ENCODE measurements around the gene CHST5. TPM values are rescaled to one million over a fixed set of nuclear protein-coding genes. Genes with fewer than 3 reads are reported as not detected.

CHST5 gene
- total and polyA plus RNA-seq, 2 donors (not counting 3 experiments of a cell fraction or from before 2014, with no cell fraction given): 0.23 to 0.29 TPM

DNA sequence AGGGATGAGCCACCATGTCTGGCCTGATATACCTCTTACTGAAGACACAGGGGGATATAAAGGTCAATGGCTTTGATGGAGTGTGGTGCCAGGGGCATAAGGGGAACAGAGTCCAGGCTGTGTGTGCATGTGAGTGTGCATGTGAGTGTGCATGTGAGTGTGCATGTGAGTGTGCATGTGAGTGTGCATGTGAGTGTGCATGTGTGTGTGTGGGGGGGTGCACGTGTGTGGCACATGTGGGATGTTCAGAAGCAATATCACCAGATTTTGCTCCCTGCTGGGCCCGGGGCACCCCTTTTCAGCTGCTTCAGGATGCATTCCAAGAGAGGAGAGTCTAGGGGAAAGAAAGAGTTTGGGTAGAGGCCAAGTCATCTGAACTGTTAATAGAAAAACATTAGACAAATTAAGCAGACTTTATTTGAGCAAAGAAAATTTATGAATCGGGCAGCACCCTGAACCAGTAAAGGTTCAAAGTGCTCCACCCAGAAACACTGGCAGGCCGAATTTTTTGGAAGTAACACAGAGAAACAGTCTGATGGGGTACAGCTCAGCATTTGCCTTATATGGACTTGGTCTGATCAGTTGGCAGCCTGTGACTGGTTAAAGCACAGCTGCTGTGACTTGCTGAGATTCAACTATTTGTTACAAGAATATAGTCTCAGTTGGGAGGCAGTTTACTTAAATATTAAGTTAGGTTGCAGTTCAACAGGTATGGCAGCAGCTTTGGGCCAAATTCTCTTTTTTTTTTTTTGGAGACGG, 9.7 kb downstream of the CHST5 start:
- no peak for DNase-seq (ENCODE audit: low read depth, low spot score)
- intact Hi-C loops (cut with micrococcal nuclease): no loop called here

DNA sequence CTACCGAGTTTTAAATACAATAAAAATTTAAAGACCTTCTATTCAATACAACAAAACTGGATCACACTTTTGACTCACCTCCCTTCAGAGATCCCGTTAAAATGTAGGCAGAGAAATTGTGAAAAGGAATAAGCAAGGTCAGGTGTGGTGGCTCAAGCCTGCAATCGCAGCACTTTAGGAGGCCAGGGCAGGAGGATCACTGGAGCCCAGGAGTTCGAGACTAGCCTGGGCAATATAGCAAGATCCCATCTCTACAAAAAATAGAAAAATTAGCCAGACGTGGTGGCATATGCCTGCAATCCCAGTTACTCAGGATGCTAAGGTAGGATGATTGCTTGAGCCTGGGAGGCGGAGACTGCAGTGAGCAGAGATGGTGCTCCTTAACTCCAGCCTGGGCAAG, 16.7 kb downstream of the CHST5 start:
- ChIA-PET CTCF (interaction anchor here (0.8 to 1.1 kb wide), 2 partner anchors 48 to 320 kb away, joined by 3 read pairs; no protein-coding TSS in a partner anchor), POLR2A (no interaction called here)
- H3K27ac ChIP-seq (ENCODE audit: insufficient read depth, low read depth, low read length): no peak overlapping the region
- H3K27me3 ChIP-seq (ENCODE audit: control insufficient read depth in 2 of 2, insufficient read depth in 2 of 2, low read length in 2 of 2): no peaks in the 10 kb centered on the region
- H2AFZ ChIP-seq (ENCODE audit: low read depth, low read length): no peak overlapping the region
- no TSS peak for BruUV-seq (replicated peaks)
- dilution Hi-C loops (cut with MboI; ENCODE audit: extremely low pct_ligation_motif_present, low sequenced_read_pairs) (no loop called here), intact Hi-C loops (cut with micrococcal nuclease) (no loop called here)
- no peak for DNase-seq (ENCODE audit: low read depth, low spot score)
- H3K9me1 ChIP-seq (replicated peaks; ENCODE audit: control insufficient read depth, extremely low read depth, insufficient read depth, low read length): no peaks in the 10 kb centered on the region
- no peak for FAIRE-seq
- H3K4me3 ChIP-seq (replicated peaks in 1 of 3; ENCODE audit: insufficient read depth in 1 of 3, low read depth in 1 of 3, low read length in 3 of 3): no peak overlapping the region
- H3K4me1 ChIP-seq (ENCODE audit: control insufficient read depth, extremely low read depth, insufficient read depth, low read length): peaks cover 5% of the 10 kb centered on the region
- TF ChIP-seq POLR2AphosphoS5 (IDR thresholded peaks at IDR 0.05; ENCODE audit: insufficient read depth, low read depth, low read length): no peak
- no peak for TF ChIP-seq POLR2A (IDR thresholded peaks at IDR 0.05; ENCODE audit: low read depth, low read length)
- no peak for TF ChIP-seq MYC (IDR thresholded peaks at IDR 0.05; ENCODE audit: low read depth, low read length)
- TF ChIP-seq FOS (IDR thresholded peaks at IDR 0.05; ENCODE audit: borderline replicate concordance, insufficient read depth, low read length): no peak
- TF ChIP-seq GATA2 (IDR thresholded peaks at IDR 0.05; ENCODE audit: insufficient read depth, insufficient read length, low read depth, low read length): no peak
- TF ChIP-seq JUN (IDR thresholded peaks at IDR 0.05; ENCODE audit: borderline replicate concordance, insufficient read depth, insufficient read length, low read depth): no peak
- TF ChIP-seq EZH2 (IDR thresholded peaks at IDR 0.05; ENCODE audit: borderline replicate concordance, low read depth, low read length, severe bottlenecking): no peak
- TF ChIP-seq, protein P1, sequence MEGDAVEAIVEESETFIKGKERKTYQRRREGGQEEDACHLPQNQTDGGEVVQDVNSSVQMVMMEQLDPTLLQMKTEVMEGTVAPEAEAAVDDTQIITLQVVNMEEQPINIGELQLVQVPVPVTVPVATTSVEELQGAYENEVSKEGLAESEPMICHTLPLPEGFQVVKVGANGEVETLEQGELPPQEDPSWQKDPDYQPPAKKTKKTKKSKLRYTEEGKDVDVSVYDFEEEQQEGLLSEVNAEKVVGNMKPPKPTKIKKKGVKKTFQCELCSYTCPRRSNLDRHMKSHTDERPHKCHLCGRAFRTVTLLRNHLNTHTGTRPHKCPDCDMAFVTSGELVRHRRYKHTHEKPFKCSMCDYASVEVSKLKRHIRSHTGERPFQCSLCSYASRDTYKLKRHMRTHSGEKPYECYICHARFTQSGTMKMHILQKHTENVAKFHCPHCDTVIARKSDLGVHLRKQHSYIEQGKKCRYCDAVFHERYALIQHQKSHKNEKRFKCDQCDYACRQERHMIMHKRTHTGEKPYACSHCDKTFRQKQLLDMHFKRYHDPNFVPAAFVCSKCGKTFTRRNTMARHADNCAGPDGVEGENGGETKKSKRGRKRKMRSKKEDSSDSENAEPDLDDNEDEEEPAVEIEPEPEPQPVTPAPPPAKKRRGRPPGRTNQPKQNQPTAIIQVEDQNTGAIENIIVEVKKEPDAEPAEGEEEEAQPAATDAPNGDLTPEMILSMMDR (IDR thresholded peaks at IDR 0.05; ENCODE audit: extremely low read depth in 1 of 2, insufficient read depth in 1 of 2, low read depth in 1 of 2, low read length in 2 of 2): no peak
- TF ChIP-seq, protein P2, sequence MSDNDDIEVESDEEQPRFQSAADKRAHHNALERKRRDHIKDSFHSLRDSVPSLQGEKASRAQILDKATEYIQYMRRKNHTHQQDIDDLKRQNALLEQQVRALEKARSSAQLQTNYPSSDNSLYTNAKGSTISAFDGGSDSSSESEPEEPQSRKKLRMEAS (IDR thresholded peaks at IDR 0.05; ENCODE audit: insufficient read depth, insufficient read length): no peak
- H3K4me2 ChIP-seq (ENCODE audit: insufficient read depth, low read length): no peak overlapping the region
- H3K9ac ChIP-seq (replicated peaks; ENCODE audit: extremely low read depth, insufficient read depth, low read length): no peak overlapping the region
- no peaks in the 10 kb centered on the region for H3K79me2 ChIP-seq (ENCODE audit: control insufficient read depth, insufficient read depth, low read length)
- H3K9me3 ChIP-seq (replicated peaks; ENCODE audit: control insufficient read depth, insufficient read depth, low read length): no peaks in the 10 kb centered on the region
- H3K36me3 ChIP-seq (ENCODE audit: control insufficient read depth in 2 of 2, extremely low read depth in 1 of 2, insufficient read depth in 2 of 2, low read length in 2 of 2): no peaks in the 10 kb centered on the region
- no peaks in the 10 kb centered on the region for H4K20me1 ChIP-seq (replicated peaks; ENCODE audit: control insufficient read depth, extremely low read depth, insufficient read depth, low read length)

More for the DNA sequence above, 9.7 kb downstream of the CHST5 start:
- H3K9me1 ChIP-seq (replicated peaks; ENCODE audit: control insufficient read depth, extremely low read depth, insufficient read depth, low read length): no peaks in the 10 kb centered on the region
- no peaks in the 10 kb centered on the region for H4K20me1 ChIP-seq (replicated peaks; ENCODE audit: control insufficient read depth, extremely low read depth, insufficient read depth, low read length)
- H3K4me3 ChIP-seq (replicated peaks in 1 of 3; ENCODE audit: insufficient read depth in 1 of 3, low read depth in 1 of 3, low read length in 3 of 3): no peak overlapping the region
- dilution Hi-C loops (cut with MboI; ENCODE audit: extremely low pct_ligation_motif_present, low sequenced_read_pairs): no loop called here
- no peak overlapping the region for H3K9ac ChIP-seq (replicated peaks; ENCODE audit: extremely low read depth, insufficient read depth, low read length)
- H3K4me1 ChIP-seq (ENCODE audit: control insufficient read depth, extremely low read depth, insufficient read depth, low read length): no peaks in the 10 kb centered on the region
- no peaks in the 10 kb centered on the region for H3K27me3 ChIP-seq (ENCODE audit: control insufficient read depth in 2 of 2, insufficient read depth in 2 of 2, low read length in 2 of 2)
- H3K4me2 ChIP-seq (ENCODE audit: insufficient read depth, low read length): no peak overlapping the region
- no peaks in the 10 kb centered on the region for H3K36me3 ChIP-seq (ENCODE audit: control insufficient read depth in 2 of 2, extremely low read depth in 1 of 2, insufficient read depth in 2 of 2, low read length in 2 of 2)
- BruUV-seq (replicated peaks): no TSS peak
- FAIRE-seq: no peak
- TF ChIP-seq FOS (IDR thresholded peaks at IDR 0.05; ENCODE audit: borderline replicate concordance, insufficient read depth, low read length): no peak
- TF ChIP-seq, protein P1 (IDR thresholded peaks at IDR 0.05; ENCODE audit: extremely low read depth in 1 of 2, insufficient read depth in 1 of 2, low read depth in 1 of 2, low read length in 2 of 2): no peak
- H3K27ac ChIP-seq (ENCODE audit: insufficient read depth, low read depth, low read length): no peak overlapping the region
- H3K9me3 ChIP-seq (replicated peaks; ENCODE audit: control insufficient read depth, insufficient read depth, low read length): no peaks in the 10 kb centered on the region
- ChIA-PET POLR2A (no interaction called here), CTCF (interaction anchor here (3.1 kb wide), 1 partner anchor 9 kb away, joined by 11 read pairs; no protein-coding TSS in a partner anchor)
- H3K79me2 ChIP-seq (ENCODE audit: control insufficient read depth, insufficient read depth, low read length): no peaks in the 10 kb centered on the region
- no peak overlapping the region for H2AFZ ChIP-seq (ENCODE audit: low read depth, low read length)
